GM19035 (cell line): ENCODE results near the gene DHX40.
A peak's percentile ranks its signal among the peaks of the same experiment; 100 is the strongest.
"Not testable (repeated sequence)": the region's sequence is repeated elsewhere in the genome, so short reads cannot be mapped to it uniquely, and the experiment has no call there.

Experiments
- ATAC-seq: cut with Tn5 transposase; IDR thresholded peaks from one replicate; pipeline ENCODE4 v1.9.1; 2021; ENCODE audit not compliant: unreplicated experiment

DHX40 gene

GRCh38 chr17:59565171-59565958 lies at the start of gene DHX40:
DHX40 (plus strand) TSS chr17:59565610; CDS start chr17:59565672, 62 bp downstream.
- peak; percentile 92 for ATAC-seq

- ATAC-seq, result no peak
Measured at GRCh38 chr17:59516451-59516850, 49.0 kb upstream of the DHX40 start.

GRCh38 chr17:59519132-59519531 lies 46.3 kb upstream of the DHX40 start:
- ATAC-seq, result no peak

- ATAC-seq, result no peak
Measured at GRCh38 chr17:59520251-59520650, 45.2 kb upstream of the DHX40 start.

- no peak for ATAC-seq
Measured at GRCh38 chr17:59521465-59522126, 43.8 kb upstream of the DHX40 start.

GRCh38 chr17:59524930-59525329 lies 40.5 kb upstream of the DHX40 start:
- ATAC-seq, result not testable (repeated sequence)

- ATAC-seq, result no peak
Measured at GRCh38 chr17:59525668-59526067, 39.7 kb upstream of the DHX40 start.

- no peak for ATAC-seq
Measured at GRCh38 chr17:59526451-59526850, 39.0 kb upstream of the DHX40 start.

- no peak for ATAC-seq
Measured at GRCh38 chr17:59527325-59527917, 38.0 kb upstream of the DHX40 start.

- no peak for ATAC-seq
Measured at GRCh38 chr17:59527931-59528330, 37.5 kb upstream of the DHX40 start.

GRCh38 chr17:59530531-59530930 lies 34.9 kb upstream of the DHX40 start:
- no peak for ATAC-seq

GRCh38 chr17:59533694-59534093 lies 31.7 kb upstream of the DHX40 start:
- no peak for ATAC-seq

- ATAC-seq, result no peak
Measured at GRCh38 chr17:59534583-59534982, 30.8 kb upstream of the DHX40 start.

- no peak for ATAC-seq
Measured at GRCh38 chr17:59538195-59538909, 27.1 kb upstream of the DHX40 start.

GRCh38 chr17:59542960-59543635 lies 22.3 kb upstream of the DHX40 start:
- no peak for ATAC-seq

- ATAC-seq, result no peak
Measured at GRCh38 chr17:59545942-59546341, 19.5 kb upstream of the DHX40 start.

- ATAC-seq, result no peak
Measured at GRCh38 chr17:59547131-59547915, 18.1 kb upstream of the DHX40 start.

- ATAC-seq, result not testable (repeated sequence)
Measured at GRCh38 chr17:59548985-59549384, 16.4 kb upstream of the DHX40 start.

GRCh38 chr17:59550703-59551102 lies 14.7 kb upstream of the DHX40 start:
- no peak for ATAC-seq

- ATAC-seq, result no peak
Measured at GRCh38 chr17:59558039-59558438, 7.4 kb upstream of the DHX40 start.
